ENCODE measurements around the gene SKOR1.

The SKOR1 gene

GRCh38 chr15:67827562-67828277 is 2.4 kb downstream of the SKOR1 start:
- no peak for TF ChIP-seq FOXP2 (optimal IDR thresholded peaks at IDR 0.05; ENCODE audit: borderline replicate concordance, extremely low read depth, extremely low read length, insufficient read depth)
- no peak for TF ChIP-seq REST (IDR thresholded peaks at IDR 0.05; ENCODE audit: insufficient read depth in 1 of 2, low read depth in 2 of 2, low read length in 2 of 2)
- TF ChIP-seq POLR2AphosphoS5 (IDR thresholded peaks at IDR 0.05; ENCODE audit: low read depth, low read length), result no peak
- no peak for TF ChIP-seq SIN3A (IDR thresholded peaks at IDR 0.05; ENCODE audit: borderline replicate concordance, insufficient read depth, low read length)
- TF ChIP-seq TAF1 (IDR thresholded peaks at IDR 0.05; ENCODE audit: borderline replicate concordance, insufficient read depth, low read length), result no peak

GRCh38 chr15:67828278-67828968 is 3.1 kb downstream of the SKOR1 start:
- TF ChIP-seq POLR2AphosphoS5 (IDR thresholded peaks at IDR 0.05; ENCODE audit: low read depth, low read length), result no peak
- TF ChIP-seq REST (IDR thresholded peaks at IDR 0.05; ENCODE audit: insufficient read depth in 1 of 2, low read depth in 2 of 2, low read length in 2 of 2), result no peak
- TF ChIP-seq SIN3A (IDR thresholded peaks at IDR 0.05; ENCODE audit: borderline replicate concordance, insufficient read depth, low read length), result no peak
- no peak for TF ChIP-seq FOXP2 (optimal IDR thresholded peaks at IDR 0.05; ENCODE audit: borderline replicate concordance, extremely low read depth, extremely low read length, insufficient read depth)
- no peak for TF ChIP-seq TAF1 (IDR thresholded peaks at IDR 0.05; ENCODE audit: borderline replicate concordance, insufficient read depth, low read length)

GRCh38 chr15:67828969-67829646 is 3.8 kb downstream of the SKOR1 start:
- TF ChIP-seq FOXP2 (optimal IDR thresholded peaks at IDR 0.05; ENCODE audit: borderline replicate concordance, extremely low read depth, extremely low read length, insufficient read depth) (no peak), POLR2AphosphoS5 (IDR thresholded peaks at IDR 0.05; ENCODE audit: low read depth, low read length) (no peak)

- TF ChIP-seq POLR2AphosphoS5 (IDR thresholded peaks at IDR 0.05; ENCODE audit: low read depth, low read length), result no peak
- TF ChIP-seq REST (IDR thresholded peaks at IDR 0.05; ENCODE audit: insufficient read depth in 1 of 2, low read depth in 2 of 2, low read length in 2 of 2), result no peak
- TF ChIP-seq FOXP2 (optimal IDR thresholded peaks at IDR 0.05; ENCODE audit: borderline replicate concordance, extremely low read depth, extremely low read length, insufficient read depth), result no peak
- no peak for TF ChIP-seq TAF1 (IDR thresholded peaks at IDR 0.05; ENCODE audit: borderline replicate concordance, insufficient read depth, low read length)
- TF ChIP-seq SIN3A (IDR thresholded peaks at IDR 0.05; ENCODE audit: borderline replicate concordance, insufficient read depth, low read length), result no peak
Observed at GRCh38 chr15:67829647-67830504, 4.6 kb downstream of the SKOR1 start.

GRCh38 chr15:67831363-67831762 is 6.1 kb downstream of the SKOR1 start:
- no peak for TF ChIP-seq POLR2AphosphoS5 (IDR thresholded peaks at IDR 0.05; ENCODE audit: low read depth, low read length)
- no peak for TF ChIP-seq REST (IDR thresholded peaks at IDR 0.05; ENCODE audit: insufficient read depth in 1 of 2, low read depth in 2 of 2, low read length in 2 of 2)
- TF ChIP-seq SIN3A (IDR thresholded peaks at IDR 0.05; ENCODE audit: borderline replicate concordance, insufficient read depth, low read length), result no peak
- TF ChIP-seq TAF1 (IDR thresholded peaks at IDR 0.05; ENCODE audit: borderline replicate concordance, insufficient read depth, low read length), result no peak
- no peak for TF ChIP-seq FOXP2 (optimal IDR thresholded peaks at IDR 0.05; ENCODE audit: borderline replicate concordance, extremely low read depth, extremely low read length, insufficient read depth)

Data from PFSK-1 (cell line).